IPS-NIHi11 (cell line): Measurements from ENCODE around the gene FH.

ENCODE experiments used
- DNase-seq: peaks from one replicate; pipeline ENCODE4 v3.0.0; 2012; ENCODE audit warnings: mixed read lengths, low spot score

Gene FH

GRCh38 chr1:241521718-241522117, 2.2 kb upstream of the FH start:
- no peak for DNase-seq

GRCh38 chr1:241520080-241520465, 518 bp upstream of the FH start:
- DNase-seq = no peak

- peak; percentile 32 for DNase-seq
Measured at GRCh38 chr1:241518476-241519307, 863 bp downstream of the FH start.

- DNase-seq = no peak
Measured at GRCh38 chr1:241513378-241513777, 6.2 kb downstream of the FH start.

- DNase-seq = no peak
Measured at GRCh38 chr1:241507189-241507863, 12.2 kb downstream of the FH start.

- no peak for DNase-seq
Measured at GRCh38 chr1:241503444-241503843, 16.1 kb downstream of the FH start.

- DNase-seq = peak; percentile 23
Measured at GRCh38 chr1:241499910-241500309, 19.6 kb downstream of the FH start.

GRCh38 chr1:241495741-241496140, 23.8 kb downstream of the FH start:
- DNase-seq = no peak

GRCh38 chr1:241488739-241489138, 30.8 kb downstream of the FH start:
- no peak for DNase-seq

- DNase-seq = peak; percentile 37
Measured at GRCh38 chr1:241485554-241485992, 34.0 kb downstream of the FH start.

GRCh38 chr1:241485145-241485544, 34.4 kb downstream of the FH start:
- no peak for DNase-seq

- no peak for DNase-seq
Measured at GRCh38 chr1:241482761-241483250, 36.7 kb downstream of the FH start.

- DNase-seq = no peak
Measured at GRCh38 chr1:241479294-241479693, 40.3 kb downstream of the FH start.

- no peak for DNase-seq
Measured at GRCh38 chr1:241475671-241476070, 43.9 kb downstream of the FH start.

- DNase-seq = no peak
Measured at GRCh38 chr1:241473026-241473425, 46.5 kb downstream of the FH start.

- DNase-seq = no peak
Measured at GRCh38 chr1:241470908-241471590, 48.5 kb downstream of the FH start.

GRCh38 chr1:241470361-241470760, 49.2 kb downstream of the FH start:
- DNase-seq = no peak

- no peak for DNase-seq
Measured at GRCh38 chr1:241465673-241466072, 53.9 kb downstream of the FH start.

GRCh38 chr1:241464985-241465384, 54.6 kb downstream of the FH start:
- DNase-seq = no peak

- DNase-seq = no peak
Measured at GRCh38 chr1:241462391-241462790, 57.2 kb downstream of the FH start.

- DNase-seq = no peak
Measured at GRCh38 chr1:241460098-241460873, 59.3 kb downstream of the FH start.
